IPS-NIHi7 (cell line): ENCODE data around the gene CTSZ.
"Not testable (repeated sequence)": the region's sequence is repeated elsewhere in the genome, so short reads cannot be mapped to it uniquely, and the experiment has no call there.

Source experiments
- DNase-seq: peaks from one replicate; pipeline ENCODE4 v3.0.0; 2012; ENCODE audit warnings: mixed read lengths; ENCODE audit errors: extremely low spot score

CTSZ gene

DNA sequence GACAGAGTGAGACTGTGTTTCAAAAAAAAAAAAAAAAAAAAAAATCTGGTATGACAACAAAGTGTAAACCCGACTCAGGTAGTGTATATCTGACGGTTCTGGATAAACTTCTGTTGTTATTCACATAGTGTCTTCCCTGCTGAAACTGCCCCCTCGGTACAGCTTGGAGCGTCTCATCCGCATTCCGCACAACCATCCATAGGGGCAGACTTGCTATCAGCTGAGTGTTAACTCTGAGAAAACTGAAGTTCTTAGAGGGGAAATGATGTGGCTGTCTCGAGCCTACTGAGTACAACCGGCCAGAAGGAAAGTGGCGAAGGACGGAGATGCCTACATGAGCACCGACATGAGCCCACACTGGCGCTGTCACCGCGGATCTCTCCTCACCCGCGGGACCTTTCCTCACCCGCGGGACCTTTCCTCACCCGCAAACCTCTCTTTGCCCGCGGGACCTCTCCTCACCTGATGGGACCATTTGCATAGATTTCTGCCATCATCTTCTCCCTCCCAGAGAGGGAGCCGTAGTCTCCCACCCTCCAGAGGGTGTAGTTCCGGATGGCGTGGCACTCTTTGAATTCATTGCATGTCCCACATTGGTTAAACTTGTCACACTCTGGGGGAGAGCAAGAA, 9.8 kb downstream of the CTSZ start:
- DNase-seq: no peak

DNA sequence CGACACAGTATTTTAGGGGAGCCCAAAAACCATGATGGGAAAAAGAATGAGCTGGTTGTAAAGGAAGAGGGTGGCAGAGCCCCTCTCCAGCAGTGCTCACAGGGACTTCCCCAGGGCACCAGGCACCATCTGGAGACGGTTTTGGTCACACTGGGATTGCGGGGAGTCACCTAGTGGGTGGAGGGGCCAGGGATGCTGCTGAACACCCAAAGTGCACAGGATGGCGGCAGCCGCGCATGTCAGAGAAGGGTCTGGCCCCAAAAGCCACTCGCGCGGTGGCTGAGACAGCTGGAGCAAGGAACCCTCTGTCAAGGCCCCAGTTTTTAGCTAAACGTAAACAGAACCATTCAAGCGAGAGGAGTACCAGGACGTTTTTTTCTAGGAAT, 10.8 kb downstream of the CTSZ start:
- no peak for DNase-seq

GRCh38 chr20:58995461-58996225, 11.4 kb downstream of the CTSZ start:
- no peak for DNase-seq

DNA sequence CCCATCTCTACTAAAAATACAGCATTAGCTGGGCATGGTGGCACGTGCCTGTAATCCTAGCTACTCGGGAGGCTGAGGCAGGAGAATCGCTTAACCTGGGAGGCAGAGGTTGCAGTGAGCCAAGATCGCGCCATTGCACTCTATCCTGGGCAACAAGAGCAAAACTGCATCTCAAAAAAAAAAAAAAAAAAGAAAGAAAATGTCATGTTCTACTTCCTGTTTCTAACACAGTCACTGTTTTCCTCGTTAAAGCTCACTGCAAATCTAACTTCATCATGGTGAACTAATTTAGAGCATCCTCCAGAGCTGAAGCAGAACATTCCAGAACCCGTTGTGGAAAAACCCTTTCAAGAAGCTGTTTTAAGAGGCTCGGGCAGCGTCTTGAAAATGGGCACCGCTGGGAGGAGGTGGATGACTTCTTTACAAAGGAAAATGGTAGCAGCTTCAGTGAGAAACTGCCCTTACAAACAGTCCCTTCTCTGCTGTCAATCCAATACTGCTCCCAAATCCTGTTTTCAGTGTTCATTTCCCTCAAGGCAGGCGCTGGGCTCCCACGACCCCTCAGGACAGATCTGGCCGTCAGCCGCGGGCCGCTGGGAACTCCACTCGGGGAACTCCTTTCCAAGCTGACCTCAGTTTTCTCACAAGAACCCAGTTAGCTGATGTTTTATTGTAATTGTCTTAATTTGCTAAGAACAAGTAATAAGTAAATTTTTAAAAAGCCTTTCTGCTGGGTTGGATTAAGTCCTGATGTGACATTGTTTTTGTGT, 12.5 kb downstream of the CTSZ start:
- no peak for DNase-seq

DNA sequence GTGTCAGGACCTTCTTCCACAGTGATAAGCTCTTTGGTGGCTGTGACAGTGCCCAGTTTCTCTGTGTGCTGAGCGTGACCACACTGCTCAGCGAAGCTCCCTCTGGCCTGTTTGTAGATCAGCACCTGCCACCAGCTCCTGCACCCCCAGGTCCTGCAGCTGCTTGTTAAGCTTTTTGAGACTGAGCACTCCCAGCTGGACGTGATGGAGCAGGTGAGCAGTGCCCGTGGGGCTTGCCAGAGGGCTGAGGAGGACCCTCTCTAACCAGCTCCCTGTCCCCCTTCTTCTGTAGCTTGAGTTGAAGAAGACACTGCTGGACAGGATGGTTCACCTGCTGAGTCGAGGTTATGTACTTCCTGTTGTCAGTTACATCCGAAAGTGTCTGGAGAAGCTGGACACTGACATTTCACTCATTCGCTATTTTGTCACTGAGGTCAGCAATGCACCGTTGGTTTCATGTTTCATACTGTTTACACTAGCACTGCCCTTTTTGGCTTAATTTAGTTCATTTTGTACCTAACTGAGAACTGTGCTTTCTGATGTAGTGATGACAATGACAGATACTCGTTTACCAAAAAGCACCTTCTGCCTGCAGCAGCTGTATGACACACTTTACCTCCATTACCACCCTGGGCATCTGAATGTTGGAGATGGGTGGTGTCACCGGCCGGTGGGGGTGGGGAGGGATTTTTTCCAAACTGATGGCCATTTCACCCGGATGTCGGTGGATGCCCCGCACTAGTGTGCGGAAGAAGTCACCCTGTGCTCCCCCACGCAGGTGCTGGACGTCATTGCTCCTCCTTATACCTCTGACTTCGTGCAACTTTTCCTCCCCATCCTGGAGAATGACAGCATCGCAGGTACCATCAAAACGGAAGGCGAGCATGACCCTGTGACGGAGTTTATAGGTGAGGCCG, 13.5 kb downstream of the CTSZ start:
- no peak for DNase-seq

DNA sequence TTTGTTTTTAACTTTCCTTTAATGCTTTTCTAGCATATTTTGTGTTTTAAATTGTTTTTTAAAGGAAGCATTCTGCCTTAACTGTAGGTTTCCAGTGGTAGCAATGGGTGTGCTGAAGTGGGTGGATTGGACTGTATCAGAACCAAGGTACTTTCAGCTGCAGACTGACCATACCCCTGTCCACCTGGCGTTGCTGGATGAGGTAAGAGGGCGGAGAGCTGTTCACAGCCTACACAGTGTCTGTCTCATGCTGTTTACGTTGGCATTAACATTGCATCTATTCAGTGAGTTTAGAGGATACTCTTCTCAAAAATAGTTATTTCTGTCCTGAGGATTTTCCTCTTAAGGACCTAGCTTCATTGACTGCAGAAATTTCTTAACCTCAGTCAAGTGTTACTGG, 14.1 kb downstream of the CTSZ start:
- DNase-seq: no peak

- DNase-seq: no peak
These were observed 15.3 kb downstream of the CTSZ start for GRCh38 chr20:58991715-58992114.

DNA sequence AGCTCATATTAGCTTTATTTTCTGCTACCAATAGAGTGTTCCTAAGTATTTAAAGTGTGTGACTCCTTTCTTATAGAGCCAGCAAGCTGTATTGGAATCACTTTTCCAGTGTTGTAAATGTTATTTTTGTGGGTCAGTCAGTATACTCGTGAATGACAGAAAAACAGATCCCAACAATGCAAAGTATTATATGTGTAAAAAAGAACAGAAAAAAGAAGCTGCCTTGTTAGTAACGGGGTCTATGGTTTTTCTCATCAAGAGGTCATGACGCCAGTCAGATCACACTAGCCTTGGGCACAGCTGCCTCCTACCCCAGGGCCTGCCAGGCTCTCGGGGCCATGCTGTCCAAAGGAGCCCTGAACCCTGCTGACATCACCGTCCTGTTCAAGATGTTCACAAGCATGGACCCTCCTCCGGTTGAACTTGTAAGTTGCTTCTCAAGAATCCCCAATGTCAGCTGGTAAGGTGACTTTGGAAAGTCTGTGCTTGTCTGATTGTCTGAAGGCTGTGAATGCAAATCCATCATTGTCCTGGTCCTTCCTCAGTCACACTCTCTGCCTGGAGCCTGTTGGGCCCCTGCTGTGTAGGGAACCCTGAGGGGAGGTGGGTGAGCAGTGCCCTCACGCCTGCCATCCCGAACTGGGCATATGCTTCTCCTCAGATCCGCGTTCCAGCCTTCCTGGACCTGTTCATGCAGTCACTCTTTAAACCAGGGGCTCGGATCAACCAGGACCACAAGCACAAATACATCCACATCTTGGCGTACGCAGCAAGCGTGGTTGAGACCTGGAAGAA, 16.2 kb downstream of the CTSZ start:
- DNase-seq: no peak

- no peak for DNase-seq
These were observed 17.9 kb downstream of the CTSZ start for GRCh38 chr20:58989196-58989595.

DNA sequence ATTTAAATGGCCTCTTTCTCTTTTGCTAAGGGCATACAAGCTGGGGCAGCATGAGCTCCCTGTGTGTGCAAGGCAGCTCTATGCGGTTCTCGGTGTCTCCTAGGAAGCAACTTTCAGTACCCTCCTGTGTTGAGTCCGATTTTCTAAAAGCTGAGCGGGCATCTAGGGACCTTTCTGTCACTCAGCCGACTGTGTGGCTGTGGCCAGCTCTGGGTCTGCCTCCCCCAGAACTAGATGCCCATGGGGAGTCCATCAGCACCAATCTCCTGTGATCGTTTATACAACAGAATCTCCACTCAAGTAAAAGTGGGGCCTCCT, 18.5 kb downstream of the CTSZ start:
- DNase-seq: no peak

GRCh38 chr20:58987790-58988564, 19.1 kb downstream of the CTSZ start:
- no peak for DNase-seq

DNA sequence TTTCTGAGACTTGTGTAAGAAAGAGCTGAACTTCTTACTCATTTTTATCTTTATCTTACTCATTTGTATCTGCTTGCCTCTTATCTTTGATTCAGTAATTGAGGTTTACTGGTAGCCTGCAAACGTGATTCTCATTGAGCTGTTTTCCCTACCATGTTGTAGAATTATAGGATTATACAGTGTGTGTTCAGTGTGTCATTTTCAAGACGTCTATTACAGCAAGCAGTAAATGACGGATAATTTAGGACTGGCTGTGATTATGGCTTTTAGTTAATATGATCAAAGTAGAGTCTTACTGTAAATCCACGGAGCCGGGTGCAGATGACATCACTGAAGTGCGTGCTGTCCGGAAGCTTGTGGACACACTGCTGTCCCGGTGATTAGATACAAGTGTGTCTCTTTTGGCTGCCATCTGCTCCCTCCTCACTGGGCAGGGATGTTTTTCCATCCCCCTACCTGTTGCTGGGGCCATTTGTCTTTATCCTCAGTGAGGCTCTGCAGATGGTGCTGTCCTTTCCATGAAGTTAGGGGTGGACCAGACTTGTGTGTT, 20.0 kb downstream of the CTSZ start:
- no peak for DNase-seq

DNA sequence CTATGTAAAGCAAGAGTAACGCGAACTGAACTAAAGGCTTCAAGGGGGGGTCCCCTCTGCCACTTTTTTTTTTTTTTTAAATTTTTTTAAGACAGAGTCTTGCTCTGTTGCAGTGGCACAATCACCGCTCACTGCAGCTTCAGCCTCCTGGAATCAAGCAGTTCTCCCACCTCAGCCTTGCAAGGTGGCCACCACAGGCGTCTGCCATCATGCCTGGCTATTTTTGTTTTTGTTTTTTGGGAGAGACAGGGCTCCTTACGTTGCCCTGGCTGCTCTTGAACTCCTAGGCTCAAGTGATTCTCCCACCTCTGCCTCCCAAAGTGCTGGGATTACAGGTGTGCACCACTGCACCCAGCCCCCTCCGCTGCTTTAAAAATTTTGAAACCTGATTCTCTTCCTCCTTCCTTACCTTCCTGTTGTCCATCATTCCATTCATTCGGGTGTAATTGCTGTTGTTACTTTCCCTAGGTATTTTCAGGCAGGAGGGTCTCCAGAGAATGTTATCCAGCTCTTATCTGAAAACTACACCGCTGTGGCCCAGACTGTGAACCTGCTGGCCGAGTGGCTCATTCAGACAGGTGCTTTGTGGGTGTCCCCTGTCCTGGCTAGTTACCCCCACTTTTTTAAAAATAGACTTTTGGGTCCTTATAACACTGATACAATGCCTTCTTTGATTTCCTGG, 20.6 kb downstream of the CTSZ start:
- DNase-seq: no peak

DNA sequence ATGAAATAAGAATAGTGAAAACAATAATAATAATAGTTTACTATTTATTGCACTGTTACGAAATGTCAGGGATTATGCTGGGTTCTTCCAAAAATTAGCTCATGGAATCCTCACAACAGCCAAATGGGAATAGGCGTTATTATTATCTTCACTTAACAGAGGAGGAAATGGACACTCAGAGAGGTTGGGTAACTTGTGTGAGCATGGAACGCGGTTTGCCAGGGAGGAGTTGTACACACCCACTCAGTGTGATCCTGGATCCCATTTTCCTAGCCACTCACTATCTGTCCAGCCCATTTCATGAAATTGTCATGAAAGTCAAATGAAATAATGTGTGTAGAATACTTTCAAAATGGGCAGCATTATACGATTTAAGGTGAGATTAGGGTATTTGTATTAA, 21.4 kb downstream of the CTSZ start:
- no peak for DNase-seq

- no peak for DNase-seq
These were observed 22.4 kb downstream of the CTSZ start for GRCh38 chr20:58984691-58985090.

- not testable (repeated sequence) for DNase-seq
These were observed 24.0 kb downstream of the CTSZ start for GRCh38 chr20:58983115-58983468.

DNA sequence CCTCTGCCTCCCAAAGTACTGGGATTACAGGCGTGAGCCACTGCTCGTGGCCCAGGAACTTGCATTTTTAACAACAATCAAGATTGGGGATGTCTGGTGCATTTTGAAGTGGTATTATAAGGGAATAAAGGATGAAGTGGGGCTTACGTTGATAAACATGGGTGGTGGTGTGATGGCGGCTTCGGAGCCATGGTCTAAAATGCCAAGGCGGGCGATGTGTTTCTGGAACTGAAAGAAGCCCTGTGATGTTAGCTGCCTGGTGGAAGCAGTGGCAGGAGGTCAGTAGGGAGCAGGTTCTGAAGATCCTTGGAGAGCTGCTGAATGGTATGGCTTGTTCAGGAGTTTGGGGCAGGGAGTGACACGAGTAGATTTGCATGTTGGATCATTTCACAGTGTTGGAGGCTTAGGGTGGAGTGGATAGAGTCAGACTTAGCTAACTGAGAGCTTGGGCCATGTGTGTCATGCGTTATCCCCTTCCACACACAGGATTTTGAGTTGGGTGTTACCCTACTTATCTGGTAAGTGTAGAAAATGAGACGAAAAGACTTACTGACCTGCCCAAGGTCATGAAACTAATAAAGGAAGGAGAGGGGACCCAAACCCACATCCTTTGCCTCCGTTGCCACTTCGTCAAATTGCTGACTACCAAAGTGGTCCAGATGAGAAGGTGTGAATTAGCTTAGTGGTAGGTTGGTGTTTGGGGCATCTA, 24.5 kb downstream of the CTSZ start:
- DNase-seq: no peak

- DNase-seq: peak; percentile 55
These were observed 25.3 kb downstream of the CTSZ start for GRCh38 chr20:58981628-58982364.
